OCI-LY1 (cell line): ENCODE data around the gene RGPD8.
"Not testable (repeated sequence)": the region's sequence is repeated elsewhere in the genome, so short reads cannot be mapped to it uniquely, and the experiment has no call there.

Experiments used
- H2AFZ ChIP-seq: fragments of 200-600 bp; sonication (generic), shearing (Covaris generic); 2 replicates; pipeline ENCODE4 v1.6.0; 2014; ENCODE audit warnings: antibody characterized with exemption, mild to moderate bottlenecking, low read length
- H3F3A ChIP-seq: fragments of 200-600 bp; sonication (generic), shearing (Covaris generic); 2 replicates; pipeline ENCODE4 v1.6.0; 2014; ENCODE audit warnings: mild to moderate bottlenecking, antibody characterized with exemption, low read length, moderate library complexity; ENCODE audit not compliant: insufficient read depth
- H3K27ac ChIP-seq: fragments of 200-600 bp; sonication (generic); 2 replicates; pipeline ENCODE4 v1.5.1; 2014; ENCODE audit warnings: low read length, mixed run types, mild to moderate bottlenecking, low read depth; ENCODE audit not compliant: poor library complexity, severe bottlenecking
- H3K27me3 ChIP-seq: fragments of 200-600 bp; sonication (generic); 2 replicates; pipeline ENCODE4 v1.6.0; 2014; ENCODE audit warnings: antibody characterized with exemption, mild to moderate bottlenecking, low read length, moderate library complexity; ENCODE audit not compliant: insufficient read depth
- H3K36me3 ChIP-seq: fragments of 200-600 bp; sonication (generic); 2 replicates; pipeline ENCODE4 v1.6.1; 2014; ENCODE audit warnings: mild to moderate bottlenecking, antibody characterized with exemption, low read length, moderate library complexity, mixed read lengths; ENCODE audit not compliant: insufficient read depth
- H3K4me1 ChIP-seq: fragments of 200-600 bp; sonication (generic); 2 replicates; pipeline ENCODE4 v1.5.1; 2014; ENCODE audit warnings: mild to moderate bottlenecking, low read length, moderate library complexity; ENCODE audit not compliant: insufficient read depth, severe bottlenecking
- H3K4me2 ChIP-seq: fragments of 200-600 bp; sonication (generic), shearing (Covaris generic); 2 replicates; pipeline ENCODE4 v1.6.1; 2014; ENCODE audit warnings: low read length
- H3K4me3 ChIP-seq: fragments of 200-600 bp; sonication (generic); 2 replicates; pipeline ENCODE4 v1.5.1; 2014; ENCODE audit warnings: low read length, low read depth, mild to moderate bottlenecking, mixed read lengths; ENCODE audit not compliant: poor library complexity, severe bottlenecking
- H3K79me2 ChIP-seq: fragments of 200-600 bp; shearing (Covaris generic); 2 replicates; pipeline ENCODE4 v1.6.1; 2016; ENCODE audit warnings: mixed run types, low read length, mixed read lengths; ENCODE audit not compliant: insufficient read depth
- H3K9ac ChIP-seq: fragments of 200-600 bp; sonication (generic), shearing (Covaris generic); 2 replicates; pipeline ENCODE4 v1.6.1; 2014; ENCODE audit warnings: mild to moderate bottlenecking, low read length, mixed read lengths
- H3K9me2 ChIP-seq: fragments of 200-600 bp; sonication (generic), shearing (Covaris generic); 2 replicates; pipeline ENCODE4 v1.6.1; 2014; ENCODE audit warnings: low read depth, mild to moderate bottlenecking, low read length, mixed read lengths
- H3K9me3 ChIP-seq: fragments of 200-600 bp; shearing (Covaris generic); 2 replicates; pipeline ENCODE4 v1.6.1; 2014; ENCODE audit warnings: low read length, mixed read lengths
- H4K20me1 ChIP-seq: fragments of 200-600 bp; sonication (generic), shearing (Covaris generic); 2 replicates; pipeline ENCODE4 v1.6.0; 2016; ENCODE audit warnings: mild to moderate bottlenecking, low read length; ENCODE audit not compliant: insufficient read depth
- EZH2 ChIP-seq: fragments of 200-600 bp; sonication (generic), shearing (Covaris generic); IDR thresholded peaks from 2 replicates; pipeline ENCODE4 v1.8.0; 2017; ENCODE audit warnings: borderline replicate concordance, mixed run types, mild to moderate bottlenecking, antibody characterized with exemption, low read length, moderate library complexity, mixed read lengths
- TF ChIP-seq, protein P1 (sequence below): fragments of 200-600 bp; sonication (generic), shearing (Covaris generic); IDR thresholded peaks from 2 replicates; pipeline ENCODE4 v1.5.1; 2017; ENCODE audit warnings: mild to moderate bottlenecking, antibody characterized with exemption, low read length, moderate library complexity, mixed read lengths

The RGPD8 gene

GRCh38 chr2:112449854-112450253, 16.4 kb upstream of the RGPD8 start:
- H3F3A ChIP-seq = no peaks in the 10 kb centered on the region
- no peaks in the 10 kb centered on the region for H3K9me2 ChIP-seq
- no peak overlapping the region for H2AFZ ChIP-seq
- no peaks in the 10 kb centered on the region for H3K79me2 ChIP-seq
- no peak overlapping the region for H3K27ac ChIP-seq
- H3K9me3 ChIP-seq = 0 out of 2 replicates have a peak, but pooled peaks cover 4% of the 10 kb centered on the region
- no peaks in the 10 kb centered on the region for H4K20me1 ChIP-seq
- TF ChIP-seq, protein P1, sequence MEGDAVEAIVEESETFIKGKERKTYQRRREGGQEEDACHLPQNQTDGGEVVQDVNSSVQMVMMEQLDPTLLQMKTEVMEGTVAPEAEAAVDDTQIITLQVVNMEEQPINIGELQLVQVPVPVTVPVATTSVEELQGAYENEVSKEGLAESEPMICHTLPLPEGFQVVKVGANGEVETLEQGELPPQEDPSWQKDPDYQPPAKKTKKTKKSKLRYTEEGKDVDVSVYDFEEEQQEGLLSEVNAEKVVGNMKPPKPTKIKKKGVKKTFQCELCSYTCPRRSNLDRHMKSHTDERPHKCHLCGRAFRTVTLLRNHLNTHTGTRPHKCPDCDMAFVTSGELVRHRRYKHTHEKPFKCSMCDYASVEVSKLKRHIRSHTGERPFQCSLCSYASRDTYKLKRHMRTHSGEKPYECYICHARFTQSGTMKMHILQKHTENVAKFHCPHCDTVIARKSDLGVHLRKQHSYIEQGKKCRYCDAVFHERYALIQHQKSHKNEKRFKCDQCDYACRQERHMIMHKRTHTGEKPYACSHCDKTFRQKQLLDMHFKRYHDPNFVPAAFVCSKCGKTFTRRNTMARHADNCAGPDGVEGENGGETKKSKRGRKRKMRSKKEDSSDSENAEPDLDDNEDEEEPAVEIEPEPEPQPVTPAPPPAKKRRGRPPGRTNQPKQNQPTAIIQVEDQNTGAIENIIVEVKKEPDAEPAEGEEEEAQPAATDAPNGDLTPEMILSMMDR = no peak
- no peak for TF ChIP-seq EZH2
- no peak overlapping the region for H3K4me2 ChIP-seq
- H3K27me3 ChIP-seq = no peaks in the 10 kb centered on the region
- H3K36me3 ChIP-seq = no peaks in the 10 kb centered on the region
- no peak overlapping the region for H3K9ac ChIP-seq
- H3K4me1 ChIP-seq = no peaks in the 10 kb centered on the region
- H3K4me3 ChIP-seq = no peak overlapping the region

GRCh38 chr2:112444256-112444655, 10.8 kb upstream of the RGPD8 start:
- not testable (repeated sequence) for H3K4me1 ChIP-seq, H3K27me3 ChIP-seq, H3K9me2 ChIP-seq, H3K36me3 ChIP-seq, H3K79me2 ChIP-seq, H3K4me2 ChIP-seq, H3K9ac ChIP-seq, H4K20me1 ChIP-seq, H3K27ac ChIP-seq, H2AFZ ChIP-seq, H3K4me3 ChIP-seq, H3K9me3 ChIP-seq, H3F3A ChIP-seq

GRCh38 chr2:112438603-112439261, 5.3 kb upstream of the RGPD8 start:
- H3K36me3 ChIP-seq, H3K27me3 ChIP-seq, H3F3A ChIP-seq, H4K20me1 ChIP-seq, H3K27ac ChIP-seq, H3K4me1 ChIP-seq, H3K9me2 ChIP-seq, H3K79me2 ChIP-seq, H3K9me3 ChIP-seq, H3K4me2 ChIP-seq, H2AFZ ChIP-seq, H3K9ac ChIP-seq, H3K4me3 ChIP-seq: not testable (repeated sequence)

GRCh38 chr2:112437405-112437831, 4.0 kb upstream of the RGPD8 start:
- H4K20me1 ChIP-seq, H3K27ac ChIP-seq, H2AFZ ChIP-seq, H3K4me3 ChIP-seq, H3K9me2 ChIP-seq, H3K9ac ChIP-seq, H3F3A ChIP-seq, H3K9me3 ChIP-seq, H3K36me3 ChIP-seq, H3K79me2 ChIP-seq, H3K4me2 ChIP-seq, H3K27me3 ChIP-seq, H3K4me1 ChIP-seq: not testable (repeated sequence)

DNA sequence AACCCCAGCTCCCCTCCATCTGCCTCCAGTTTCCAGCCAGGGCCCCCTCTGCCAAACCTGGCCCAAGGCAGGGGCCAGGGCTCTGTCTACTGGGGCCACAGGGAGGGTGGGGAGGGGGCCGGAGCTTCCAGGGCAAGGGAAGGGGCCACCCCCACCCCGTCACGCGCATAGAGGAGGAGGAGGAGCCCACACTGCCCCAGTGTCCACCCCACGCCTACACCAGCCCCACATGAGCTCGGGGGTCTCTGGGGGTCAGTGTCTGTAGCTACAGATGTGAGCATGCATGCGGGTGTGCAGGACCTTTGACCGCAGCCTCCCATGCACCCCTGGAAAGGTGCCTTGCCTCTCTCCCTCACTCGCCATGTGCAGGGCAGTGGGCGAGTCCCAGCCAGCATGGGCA, 3.5 kb upstream of the RGPD8 start:
- H3K4me2 ChIP-seq, H4K20me1 ChIP-seq, H3K4me1 ChIP-seq, H3K36me3 ChIP-seq, H3K9me3 ChIP-seq, H2AFZ ChIP-seq, H3K9ac ChIP-seq, H3K9me2 ChIP-seq, H3K27me3 ChIP-seq, H3K27ac ChIP-seq, H3K79me2 ChIP-seq, H3K4me3 ChIP-seq, H3F3A ChIP-seq: not testable (repeated sequence)

- not testable (repeated sequence) for H2AFZ ChIP-seq, H3F3A ChIP-seq, H3K27ac ChIP-seq, H3K36me3 ChIP-seq, H3K9ac ChIP-seq, H3K4me2 ChIP-seq, H3K27me3 ChIP-seq, H4K20me1 ChIP-seq, H3K79me2 ChIP-seq, H3K4me3 ChIP-seq, H3K4me1 ChIP-seq, H3K9me2 ChIP-seq, H3K9me3 ChIP-seq
Observed at GRCh38 chr2:112435716-112436431, 2.4 kb upstream of the RGPD8 start.
